MM.1S (cell line): ENCODE measurements around the gene PKD1L1.
"Not testable (repeated sequence)": the region's sequence is repeated elsewhere in the genome, so short reads cannot be mapped to it uniquely, and the experiment has no call there.

Experiments used
- EZH2 ChIP-seq: fragments of 300-600 bp; sonication (generic); optimal IDR thresholded peaks from 2 replicates; pipeline ENCODE3; 2017; ENCODE audit warnings: low read depth, mild to moderate bottlenecking, antibody characterized with exemption, low read length, mixed read lengths
- EZH2phosphoT487 ChIP-seq: fragments of 300-600 bp; sonication (generic); IDR thresholded peaks from 2 replicates; pipeline ENCODE4 v1.6.1; 2018; ENCODE audit warnings: antibody characterized with exemption, low read length
- TF ChIP-seq, protein P1 (sequence below): fragments of 300-600 bp; sonication (generic); IDR thresholded peaks from 2 replicates; pipeline ENCODE4 v1.5.1; 2016; ENCODE audit warnings: antibody characterized with exemption, low read length, mixed read lengths

DNA sequence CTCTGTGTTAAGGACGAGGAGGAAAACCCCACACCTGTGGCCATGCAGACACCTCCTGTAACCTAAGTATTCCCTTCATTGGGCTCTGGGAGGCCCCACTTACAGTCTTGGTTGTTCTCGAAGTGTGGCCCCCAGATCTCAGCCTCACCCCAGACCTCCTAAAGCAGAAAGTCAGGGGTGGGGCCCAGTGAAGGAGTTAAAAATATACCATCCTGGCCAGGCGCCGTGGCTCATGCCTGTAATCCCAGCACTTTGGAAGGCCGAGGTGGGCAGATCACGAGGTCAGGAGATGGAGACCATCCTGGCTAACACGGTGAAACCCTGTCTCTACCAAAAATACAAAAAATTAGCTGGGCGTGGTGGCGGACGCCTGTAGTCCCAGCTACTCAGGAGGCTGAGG, 5.6 kb downstream of the PKD1L1 start:
- not testable (repeated sequence) for TF ChIP-seq EZH2, EZH2phosphoT487
- TF ChIP-seq, protein P1, sequence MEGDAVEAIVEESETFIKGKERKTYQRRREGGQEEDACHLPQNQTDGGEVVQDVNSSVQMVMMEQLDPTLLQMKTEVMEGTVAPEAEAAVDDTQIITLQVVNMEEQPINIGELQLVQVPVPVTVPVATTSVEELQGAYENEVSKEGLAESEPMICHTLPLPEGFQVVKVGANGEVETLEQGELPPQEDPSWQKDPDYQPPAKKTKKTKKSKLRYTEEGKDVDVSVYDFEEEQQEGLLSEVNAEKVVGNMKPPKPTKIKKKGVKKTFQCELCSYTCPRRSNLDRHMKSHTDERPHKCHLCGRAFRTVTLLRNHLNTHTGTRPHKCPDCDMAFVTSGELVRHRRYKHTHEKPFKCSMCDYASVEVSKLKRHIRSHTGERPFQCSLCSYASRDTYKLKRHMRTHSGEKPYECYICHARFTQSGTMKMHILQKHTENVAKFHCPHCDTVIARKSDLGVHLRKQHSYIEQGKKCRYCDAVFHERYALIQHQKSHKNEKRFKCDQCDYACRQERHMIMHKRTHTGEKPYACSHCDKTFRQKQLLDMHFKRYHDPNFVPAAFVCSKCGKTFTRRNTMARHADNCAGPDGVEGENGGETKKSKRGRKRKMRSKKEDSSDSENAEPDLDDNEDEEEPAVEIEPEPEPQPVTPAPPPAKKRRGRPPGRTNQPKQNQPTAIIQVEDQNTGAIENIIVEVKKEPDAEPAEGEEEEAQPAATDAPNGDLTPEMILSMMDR, result not testable (repeated sequence)
